IPS-11a (cell line): ENCODE measurements around the gene HMX3.

Experiments used
- H3K4me3 ChIP-seq: one replicate; pipeline ENCODE4 v1.5.1; 2013; ENCODE audit warnings: low read depth, low read length, control low read depth

Gene HMX3

DNA sequence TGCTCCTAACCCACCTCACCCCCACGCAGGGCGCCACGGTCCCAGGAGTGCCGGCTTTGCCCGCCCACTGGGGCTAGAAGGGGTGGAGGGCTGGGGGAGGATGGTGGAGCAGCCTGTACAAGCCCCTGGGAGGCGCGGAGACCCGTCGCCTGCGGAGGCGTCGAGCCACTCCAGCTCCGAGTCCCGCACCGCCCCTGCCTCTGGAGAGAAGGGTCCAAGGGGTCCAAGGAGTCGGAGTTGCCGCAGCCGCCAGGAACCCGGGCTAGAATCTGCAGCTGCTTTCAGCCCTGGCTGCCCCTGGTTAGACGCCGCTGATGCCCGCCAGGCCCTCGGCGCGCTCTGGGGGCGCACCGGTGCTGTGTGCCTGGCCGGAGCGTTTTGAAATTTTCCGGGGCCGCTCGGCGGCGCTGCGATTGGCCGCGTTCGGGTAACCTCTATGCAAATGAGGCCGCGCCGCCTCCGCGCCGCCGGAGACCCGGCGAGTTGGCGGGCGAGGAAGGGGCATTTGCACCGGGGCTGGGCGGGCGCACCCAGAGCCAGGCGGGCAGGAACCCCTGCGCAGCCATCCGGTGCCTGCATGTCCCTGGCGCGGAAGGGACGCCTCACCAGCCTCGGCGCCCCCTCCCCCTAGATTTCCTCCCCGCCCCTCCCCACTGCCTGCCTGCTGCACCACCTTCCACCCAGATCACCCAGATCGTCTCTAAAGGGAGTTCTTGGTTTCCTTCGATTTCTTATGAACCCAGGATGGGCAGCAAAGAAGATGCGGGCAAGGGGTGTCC, 12.1 kb downstream of the HMX3 start, which contains the start of gene HMX2:
HMX2 (plus strand) TSS at position 502 of the 779 bp plus-strand sequence; CDS start at position 745, 243 bp downstream.
- peak within 1 kb of the TSS; percentile 17 for H3K4me3 ChIP-seq

DNA sequence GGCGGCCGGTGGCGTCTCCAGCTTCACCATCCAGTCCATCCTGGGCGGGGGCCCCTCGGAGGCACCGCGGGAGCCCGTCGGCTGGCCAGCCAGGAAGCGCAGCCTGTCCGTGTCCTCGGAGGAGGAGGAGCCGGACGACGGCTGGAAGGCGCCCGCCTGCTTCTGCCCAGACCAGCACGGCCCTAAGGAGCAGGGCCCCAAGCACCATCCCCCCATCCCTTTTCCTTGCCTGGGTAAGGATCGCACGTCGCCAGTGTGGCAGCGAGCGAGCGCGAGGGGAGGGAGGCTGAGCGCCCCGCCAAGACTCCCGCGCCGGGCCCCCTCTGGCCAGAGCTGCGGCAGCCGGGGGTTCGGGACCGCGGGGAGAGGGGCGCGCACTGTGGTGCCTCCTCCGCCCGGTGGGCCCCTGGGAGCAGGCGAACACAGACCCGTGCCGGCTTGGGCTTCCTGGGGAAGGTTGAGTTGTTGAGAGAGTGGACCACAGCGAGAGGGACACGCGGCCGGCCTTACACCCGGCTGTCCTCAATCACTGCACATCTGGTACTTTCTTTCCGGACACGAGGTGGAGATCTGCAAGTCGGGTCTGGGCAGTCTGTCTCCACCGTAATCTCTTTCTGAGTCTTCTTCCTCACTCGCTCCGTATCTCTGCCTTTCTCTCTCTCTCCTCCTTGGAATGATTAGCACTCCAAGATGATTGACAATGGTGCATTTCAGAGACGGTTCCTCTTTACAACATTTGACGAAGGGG, 12.8 kb downstream of the HMX3 start:
- peak overlapping the region; percentile 17 for H3K4me3 ChIP-seq

GRCh38 chr10:123149162-123149567, 13.4 kb downstream of the HMX3 start:
- H3K4me3 ChIP-seq, result no peak overlapping the region

DNA sequence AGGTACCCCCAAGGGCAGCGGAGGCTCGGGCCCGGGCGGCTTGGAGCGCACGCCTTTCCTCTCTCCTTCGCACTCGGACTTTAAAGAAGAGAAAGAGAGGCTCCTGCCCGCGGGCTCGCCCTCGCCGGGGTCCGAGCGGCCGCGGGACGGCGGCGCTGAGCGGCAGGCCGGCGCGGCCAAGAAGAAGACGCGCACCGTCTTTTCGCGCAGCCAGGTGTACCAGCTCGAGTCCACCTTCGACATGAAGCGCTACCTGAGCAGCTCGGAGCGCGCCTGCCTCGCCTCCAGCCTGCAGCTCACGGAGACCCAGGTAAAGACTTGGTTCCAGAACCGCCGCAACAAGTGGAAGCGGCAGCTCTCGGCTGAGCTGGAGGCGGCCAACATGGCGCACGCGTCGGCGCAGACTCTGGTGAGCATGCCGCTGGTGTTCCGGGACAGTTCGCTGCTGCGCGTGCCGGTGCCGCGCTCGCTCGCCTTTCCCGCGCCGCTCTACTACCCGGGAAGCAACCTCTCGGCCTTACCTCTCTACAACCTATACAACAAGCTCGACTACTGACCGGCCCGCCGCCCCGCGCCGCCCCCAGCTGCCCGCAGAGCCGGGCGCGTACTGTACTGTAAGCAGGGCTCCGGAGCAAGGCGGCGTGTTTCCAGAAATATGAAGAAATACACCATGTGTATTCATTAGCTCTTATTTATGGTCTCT, 13.9 kb downstream of the HMX3 start:
- H3K4me3 ChIP-seq, result peak overlapping the region; percentile 33

- H3K4me3 ChIP-seq, result peak overlapping the region; percentile 25
Measured at GRCh38 chr10:123150271-123150985, 14.7 kb downstream of the HMX3 start.

GRCh38 chr10:123150986-123151736, 15.4 kb downstream of the HMX3 start:
- peak overlapping the region; percentile 25 for H3K4me3 ChIP-seq

- no peak overlapping the region for H3K4me3 ChIP-seq
Measured at GRCh38 chr10:123151737-123152135, 16.0 kb downstream of the HMX3 start.

DNA sequence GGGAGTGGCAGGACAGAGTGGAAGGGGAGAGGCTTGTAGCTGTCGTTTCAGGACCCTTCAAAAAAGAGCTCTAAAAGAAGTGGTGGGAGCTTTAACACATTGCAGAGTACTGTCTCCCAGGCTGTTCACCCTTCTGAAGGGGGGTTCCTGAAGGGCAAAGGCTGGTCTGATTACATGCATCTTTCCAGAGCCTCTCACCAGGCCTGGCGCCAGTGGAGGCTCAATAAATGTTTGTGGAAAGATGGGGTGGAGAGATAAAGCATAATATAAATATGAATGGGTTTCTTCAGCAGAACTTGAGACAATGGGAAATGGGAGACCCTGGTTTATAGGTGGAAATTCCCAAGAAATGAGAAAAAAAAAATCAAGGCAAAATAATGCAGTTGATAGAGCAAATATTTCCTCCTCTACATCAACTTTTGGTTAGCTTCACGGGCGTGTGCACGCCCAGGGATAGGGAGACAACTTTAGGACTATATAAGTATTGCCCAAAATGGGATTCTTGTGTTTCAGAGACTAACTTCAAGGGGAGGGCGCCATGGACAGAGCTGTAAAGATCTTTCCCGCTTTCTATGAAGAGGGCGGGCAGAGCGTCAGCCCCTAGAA, 17.8 kb downstream of the HMX3 start:
- H3K4me3 ChIP-seq, result no peak overlapping the region

DNA sequence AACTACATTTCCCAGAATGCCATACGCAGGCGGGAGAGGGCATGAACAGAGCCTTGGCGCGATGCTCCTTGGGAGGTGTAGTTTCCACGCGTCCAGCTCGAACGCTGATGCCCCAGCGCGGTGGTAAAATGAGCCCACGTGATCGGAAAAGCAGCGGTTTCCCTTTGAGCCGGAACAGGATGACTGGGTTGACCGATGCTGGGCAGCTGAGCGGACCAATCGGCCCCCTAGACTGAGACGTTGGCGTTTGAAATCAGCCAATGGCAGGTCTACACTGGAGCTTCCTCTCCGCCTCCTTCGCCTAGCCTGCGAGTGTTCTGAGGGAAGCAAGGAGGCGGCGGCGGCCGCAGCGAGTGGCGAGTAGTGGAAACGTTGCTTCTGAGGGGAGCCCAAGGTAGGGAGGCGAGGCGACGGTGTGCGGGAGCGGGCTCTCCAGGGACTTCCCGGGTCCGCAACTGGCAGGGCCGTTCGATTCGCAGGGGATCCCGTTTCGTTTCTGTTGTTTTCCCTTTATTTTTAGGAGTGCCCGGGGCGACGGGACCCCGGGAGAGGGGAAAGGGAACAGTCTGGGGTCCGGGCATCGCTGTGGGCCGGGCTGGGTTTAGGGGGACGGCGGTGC, 18.4 kb downstream of the HMX3 start, which contains the start of gene BUB3:
BUB3 (plus strand) TSS at position 311 of the 619 bp plus-strand sequence. CDS start 516 bp downstream, outside the sequence.
- H3K4me3 ChIP-seq, result peak within 1 kb of the TSS; percentile 87

DNA sequence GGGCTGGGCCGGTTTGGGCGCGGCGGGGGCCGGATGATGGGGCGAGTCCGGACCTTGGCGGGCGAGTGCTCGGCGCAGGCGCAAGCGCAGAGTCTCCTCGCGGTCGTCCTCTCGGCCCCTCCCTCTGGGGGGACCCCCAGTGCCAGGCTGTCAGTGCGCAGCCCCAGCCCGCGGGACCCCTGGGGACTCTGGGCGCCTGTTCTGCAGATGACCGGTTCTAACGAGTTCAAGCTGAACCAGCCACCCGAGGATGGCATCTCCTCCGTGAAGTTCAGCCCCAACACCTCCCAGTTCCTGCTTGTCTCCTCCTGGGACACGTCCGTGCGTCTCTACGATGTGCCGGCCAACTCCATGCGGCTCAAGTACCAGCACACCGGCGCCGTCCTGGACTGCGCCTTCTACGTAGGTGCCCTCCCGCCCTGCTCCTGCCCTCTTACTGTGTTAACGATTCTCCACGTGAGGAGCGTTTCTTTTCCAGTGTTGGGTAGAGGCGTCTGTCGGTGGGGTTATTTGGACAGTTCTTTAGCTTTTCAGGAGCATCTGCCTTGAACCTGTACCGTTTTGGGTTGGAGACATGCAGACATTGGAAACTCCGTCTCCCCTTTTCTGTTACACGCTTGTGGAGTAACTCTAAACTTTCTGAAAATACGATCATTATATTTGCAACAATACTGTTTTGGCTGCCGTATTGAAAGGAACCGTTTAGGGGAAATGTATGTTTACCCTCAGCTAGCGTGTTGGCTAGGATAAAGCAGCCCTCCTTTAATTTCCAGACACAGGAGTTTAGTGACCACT, 19.1 kb downstream of the HMX3 start:
- peak overlapping the region; percentile 87 for H3K4me3 ChIP-seq

DNA sequence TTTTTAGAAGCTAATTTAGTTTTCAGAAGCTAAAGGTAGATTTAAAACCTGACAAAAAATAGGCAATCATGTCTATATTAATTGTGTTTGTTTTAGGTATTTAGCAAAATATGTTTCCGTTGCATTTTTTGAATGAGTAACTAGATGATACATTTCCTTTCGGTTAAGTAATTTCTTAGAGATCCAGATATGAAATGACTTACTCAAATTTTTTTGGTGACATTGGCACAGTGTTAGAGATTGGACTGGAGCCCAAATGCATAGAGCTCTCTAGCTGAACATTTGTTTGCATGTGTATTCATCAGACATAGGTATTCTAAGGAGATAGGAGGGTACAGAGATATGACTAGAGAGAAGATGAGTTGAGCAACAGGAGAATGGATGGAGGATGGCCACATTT, 20.3 kb downstream of the HMX3 start:
- no peak overlapping the region for H3K4me3 ChIP-seq

DNA sequence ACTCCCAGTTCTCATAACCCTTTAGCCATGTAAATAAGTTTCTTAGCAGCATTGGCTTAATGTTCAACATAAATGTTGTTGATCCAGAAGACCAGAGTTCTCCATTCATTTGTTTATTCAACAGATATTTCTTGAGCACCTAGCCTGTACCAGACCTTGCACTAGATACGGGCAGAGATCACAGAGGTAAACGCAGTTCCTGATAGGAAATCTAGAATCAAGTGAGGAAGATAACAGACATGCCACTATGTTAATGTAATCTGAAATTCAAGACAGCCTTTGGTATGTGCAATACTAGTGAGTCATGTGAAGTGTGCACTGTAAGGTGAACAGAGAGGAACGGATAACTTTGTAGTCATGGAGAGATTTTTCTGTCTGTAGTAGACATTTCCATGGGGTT, 21.4 kb downstream of the HMX3 start:
- H3K4me3 ChIP-seq, result no peak overlapping the region

DNA sequence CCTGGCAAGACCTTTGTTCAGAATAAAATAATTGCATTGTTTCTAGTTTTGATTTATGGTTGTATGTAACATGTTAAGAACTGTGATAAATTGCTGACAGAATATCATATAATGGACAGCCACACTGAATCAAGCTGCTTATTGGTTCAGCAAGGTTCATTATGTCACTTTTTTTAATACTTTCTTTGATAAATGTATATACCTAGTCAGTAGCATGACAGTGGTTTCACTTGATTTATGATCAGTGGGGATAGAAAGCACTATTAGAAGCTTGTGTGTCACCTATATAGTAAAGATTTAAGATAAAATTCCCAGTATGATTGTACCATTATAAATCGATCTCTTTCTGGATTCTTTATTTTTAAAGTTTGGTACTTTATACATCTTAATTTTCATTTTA, 22.9 kb downstream of the HMX3 start:
- H3K4me3 ChIP-seq, result no peak overlapping the region

DNA sequence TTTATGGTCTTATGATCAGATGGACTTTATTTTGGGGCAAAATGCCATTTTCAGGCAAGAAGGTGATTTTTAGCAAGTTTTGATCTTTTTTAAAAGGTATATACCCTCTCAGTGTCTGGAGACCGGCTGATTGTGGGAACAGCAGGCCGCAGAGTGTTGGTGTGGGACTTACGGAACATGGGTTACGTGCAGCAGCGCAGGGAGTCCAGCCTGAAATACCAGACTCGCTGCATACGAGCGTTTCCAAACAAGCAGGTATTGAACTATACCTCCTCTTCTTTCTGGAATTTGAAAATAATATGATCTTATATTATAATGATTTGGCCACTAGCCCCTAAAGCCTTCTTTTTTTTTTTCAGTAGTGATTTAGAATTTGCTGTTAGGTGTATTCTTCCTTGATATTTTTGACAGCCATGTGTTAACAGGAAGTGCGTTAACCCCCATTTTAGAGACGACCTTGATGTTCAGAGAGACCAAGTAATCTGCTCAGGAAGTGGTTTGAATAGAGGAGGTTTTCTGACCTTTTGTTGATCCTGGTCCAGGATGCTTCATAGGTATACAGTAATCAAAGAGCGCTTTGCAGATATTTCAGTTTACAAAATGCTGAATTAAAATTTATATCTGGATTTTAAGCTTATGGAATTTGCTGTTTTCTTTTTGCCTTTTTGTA, 24.7 kb downstream of the HMX3 start:
- no peak overlapping the region for H3K4me3 ChIP-seq

GRCh38 chr10:123164319-123164718, 28.5 kb downstream of the HMX3 start:
- no peak overlapping the region for H3K4me3 ChIP-seq

DNA sequence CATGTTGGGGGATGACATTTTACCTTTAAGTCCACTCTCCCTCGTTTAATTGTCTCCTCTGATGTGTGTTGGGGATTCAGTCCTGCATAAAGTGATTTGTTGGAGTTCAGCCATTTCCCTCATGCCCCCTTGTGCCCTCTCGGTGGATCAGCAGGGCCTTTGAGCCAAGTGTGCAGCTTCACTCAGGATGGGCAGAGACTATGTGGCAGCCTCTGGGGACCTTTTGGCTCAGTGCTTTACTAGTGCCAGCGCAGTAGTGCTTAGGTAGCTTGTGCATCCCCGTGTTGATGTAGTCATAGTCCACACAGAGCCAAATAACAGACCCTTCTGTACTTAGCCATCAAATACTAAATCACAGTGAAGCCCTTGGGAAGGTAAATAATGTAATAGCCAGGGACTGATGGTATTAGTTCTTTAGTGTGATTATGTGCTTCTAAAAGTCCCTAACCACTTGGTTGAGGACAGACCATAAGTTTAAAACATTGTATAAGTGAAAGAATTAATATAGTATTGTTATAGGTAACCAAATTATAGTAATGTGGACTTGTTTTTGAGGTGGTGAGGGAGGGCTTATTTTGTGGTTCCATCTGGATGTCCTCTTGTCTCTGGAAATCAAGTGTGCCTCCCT, 29.8 kb downstream of the HMX3 start:
- H3K4me3 ChIP-seq, result no peak overlapping the region

DNA sequence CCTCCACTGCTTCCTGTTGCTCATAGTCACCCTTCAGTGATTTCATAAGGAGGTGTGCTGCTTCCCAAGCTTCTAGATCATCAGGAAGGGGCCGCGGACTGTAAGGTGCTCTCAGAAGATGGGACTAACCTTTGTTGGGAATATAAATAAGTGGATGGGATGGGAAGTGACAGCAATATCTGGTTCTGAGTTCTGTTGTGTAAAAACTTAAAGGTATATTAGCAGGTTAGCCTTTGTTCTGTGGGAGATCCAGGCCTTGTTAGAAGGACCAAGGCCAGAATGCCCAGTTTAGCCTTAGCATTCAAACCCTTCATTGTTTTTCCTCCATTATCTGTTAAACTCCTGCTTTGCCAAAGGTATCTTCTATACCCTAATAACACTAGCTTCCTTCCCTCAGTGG, 30.8 kb downstream of the HMX3 start:
- no peak overlapping the region for H3K4me3 ChIP-seq
